CD4-positive, alpha-beta T cell treated with Interferon gamma for 1 hour (primary cell): ENCODE measurements around the gene B4GALT6.

Experiments used
- DNase-seq: peaks from one replicate; pipeline ENCODE4 v3.0.0-alpha.2; 2020

Gene B4GALT6

DNA sequence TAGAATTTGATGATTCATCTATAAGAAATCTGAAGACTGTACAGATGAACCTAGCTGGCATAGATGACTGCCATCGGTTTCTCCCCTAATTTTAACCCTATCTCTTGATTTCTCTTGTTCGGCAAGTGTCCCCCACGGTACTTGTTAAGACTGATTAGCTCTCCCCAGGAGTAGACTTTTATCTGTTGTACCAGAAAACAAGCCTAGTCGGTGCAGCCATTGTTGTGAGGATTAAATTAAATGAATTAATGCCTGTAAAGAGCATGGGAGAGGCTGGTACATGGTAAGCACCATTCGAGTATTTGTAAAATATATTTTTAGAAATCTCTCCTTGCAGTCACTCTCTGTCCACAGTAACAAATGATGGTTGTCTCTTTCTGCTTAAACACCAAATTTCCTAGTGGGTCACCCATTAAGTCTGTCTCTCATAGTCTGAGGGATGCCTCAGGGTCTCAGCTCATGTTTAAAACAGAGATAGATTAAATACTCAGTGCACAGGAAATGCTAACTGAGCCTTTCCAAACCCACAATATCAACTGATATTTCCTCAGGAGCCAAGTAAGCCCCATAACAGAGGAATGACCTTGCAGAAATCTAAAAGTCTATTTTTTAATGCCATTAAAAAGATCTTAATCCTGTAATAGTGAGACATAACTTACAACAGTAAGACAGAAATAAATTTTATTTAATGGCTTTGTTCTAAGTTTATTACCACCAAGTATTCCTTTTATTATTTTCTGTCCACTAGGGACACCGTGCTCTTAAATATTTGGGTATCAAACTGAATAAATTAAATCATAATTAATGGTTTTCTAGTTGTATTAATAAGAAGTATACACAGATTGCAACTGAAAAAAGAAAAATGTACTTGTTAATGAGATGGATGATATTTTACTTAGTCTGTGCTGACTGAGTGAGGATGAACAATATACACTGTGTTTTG, 2.9 kb upstream of the B4GALT6 start:
- DNase-seq: no peak

DNA sequence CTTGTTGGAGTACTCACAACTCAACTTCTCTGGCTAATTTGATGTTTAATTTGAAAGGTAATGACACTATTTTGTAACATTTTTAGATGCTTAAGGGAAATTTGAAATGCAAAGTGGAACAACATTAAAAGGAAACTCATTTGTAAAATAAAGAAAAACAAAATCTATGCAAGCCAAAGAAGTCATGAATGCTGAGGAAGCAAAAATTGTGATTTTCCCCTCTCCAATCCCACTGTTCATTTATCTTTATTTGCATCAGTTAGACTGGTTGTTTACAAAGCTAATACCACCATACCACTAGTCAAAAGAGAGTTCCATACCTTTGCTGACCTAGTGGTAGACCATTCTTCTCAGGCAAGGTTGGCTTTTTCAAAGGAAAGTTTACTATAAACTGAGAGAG, 2.2 kb upstream of the B4GALT6 start:
- no peak for DNase-seq

DNA sequence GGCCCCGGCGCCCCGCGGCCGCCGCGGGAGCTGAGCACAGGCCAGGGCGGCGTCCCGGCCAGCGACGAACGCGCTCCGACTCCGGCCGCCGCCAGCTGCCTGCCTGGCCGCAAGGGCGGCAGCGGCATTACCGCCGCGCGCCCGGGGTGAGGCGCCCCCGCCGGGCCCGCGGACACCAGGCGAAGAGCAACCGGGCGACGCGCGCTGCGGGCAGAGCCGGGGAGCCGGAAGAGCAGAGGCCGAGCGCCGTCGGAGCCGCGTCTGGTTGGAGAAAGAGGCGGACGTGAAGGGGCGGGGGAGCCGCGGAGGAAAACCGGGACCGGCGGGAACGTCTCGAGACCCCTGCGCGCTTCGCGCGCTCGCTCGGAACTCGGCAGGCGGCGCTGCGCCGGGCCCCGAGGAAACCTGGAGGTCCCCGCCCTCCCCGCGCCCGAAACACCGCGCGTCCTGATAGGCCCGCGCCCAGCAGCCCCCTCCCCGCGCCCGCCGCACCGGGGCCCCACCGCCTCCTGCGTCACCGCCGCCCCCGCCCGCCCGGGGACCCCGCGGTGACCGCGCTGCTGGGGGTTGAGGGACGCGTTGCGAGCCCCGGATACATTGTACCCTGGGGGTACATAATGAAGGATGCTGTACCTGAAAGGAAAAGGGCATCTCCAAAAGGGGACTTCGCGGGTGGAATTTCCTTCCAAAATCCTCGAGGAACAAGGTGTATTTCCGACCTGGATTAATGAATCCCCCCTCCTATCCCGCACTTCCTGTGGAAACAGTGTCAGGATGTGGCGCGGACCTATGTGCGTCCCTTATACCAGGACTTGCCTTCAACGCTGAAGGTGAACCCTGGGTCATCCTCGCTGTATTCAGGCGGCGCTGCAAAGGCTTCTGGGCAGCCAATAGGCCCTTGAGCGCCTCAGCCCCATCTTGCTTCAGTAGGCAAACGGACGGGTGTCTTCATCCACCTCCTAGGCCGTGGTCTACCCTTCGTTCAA, 1.0 kb upstream of the B4GALT6 start:
- peak; percentile 55 for DNase-seq

DNA sequence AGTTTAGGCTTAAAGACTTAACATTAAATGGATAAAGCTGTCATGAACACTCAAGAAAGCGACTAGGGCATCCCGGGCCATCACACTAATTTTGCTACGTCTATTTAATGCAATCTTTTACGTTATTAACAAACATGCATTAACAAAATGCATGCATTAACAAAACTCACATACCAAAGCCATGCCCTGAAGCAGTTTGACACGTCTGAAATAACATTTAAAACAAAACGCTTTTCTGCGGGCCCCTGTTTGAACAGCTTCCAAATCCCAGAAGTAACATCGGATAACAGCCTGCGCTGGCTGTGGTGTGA, 458 bp downstream of the B4GALT6 start:
- no peak for DNase-seq

DNA sequence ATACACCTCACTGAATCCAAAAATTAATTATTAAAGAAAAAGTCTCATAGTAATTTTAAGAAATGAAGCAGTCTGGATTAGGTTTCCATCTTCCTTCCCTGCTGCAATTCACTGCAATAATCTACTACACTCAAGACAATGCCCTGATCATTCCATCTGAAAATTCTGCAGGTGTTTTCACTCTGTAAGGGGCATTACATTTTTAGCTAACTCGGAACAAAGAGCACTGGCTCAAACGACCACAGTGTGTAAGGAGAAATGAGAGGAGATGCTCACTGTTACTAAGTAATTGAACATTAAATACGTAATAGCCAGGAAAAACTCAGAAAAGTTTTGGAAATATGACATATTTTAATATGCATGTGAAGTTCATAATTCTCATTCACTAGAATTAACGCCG, 1.3 kb downstream of the B4GALT6 start:
- no peak for DNase-seq

DNA sequence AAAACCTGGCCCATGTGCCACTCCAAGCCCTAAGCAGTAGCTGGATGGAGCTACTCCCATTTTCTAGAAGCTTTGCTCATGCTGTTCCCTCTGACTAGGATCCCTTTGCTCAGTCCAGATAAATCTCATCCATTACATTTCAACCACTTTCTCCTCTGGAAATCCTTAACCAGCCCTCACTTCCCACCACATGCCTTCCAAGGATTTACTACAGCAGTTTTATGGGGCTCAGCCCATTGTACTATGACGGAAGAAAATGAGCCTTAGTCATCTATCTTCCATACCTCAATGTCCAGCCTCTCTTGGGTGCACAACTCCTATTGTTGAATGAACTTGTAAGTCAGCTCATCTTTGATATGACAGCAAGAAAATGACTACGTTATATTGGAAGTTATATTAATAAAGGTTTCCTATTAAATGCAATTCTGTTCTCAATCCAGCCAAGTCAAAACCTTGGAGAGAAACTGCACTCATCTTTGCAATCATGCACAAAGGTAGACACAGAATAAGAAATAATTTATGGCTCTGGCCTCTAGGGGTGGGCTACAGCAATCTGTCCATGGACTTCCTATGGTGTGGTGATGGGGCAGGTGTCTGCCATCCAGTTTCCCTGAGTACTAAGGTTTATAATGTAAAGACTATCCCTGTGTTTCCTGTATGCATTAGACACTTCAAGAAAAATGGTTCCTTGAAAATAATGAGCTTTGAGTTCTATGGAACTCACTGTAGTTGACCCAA, 3.4 kb downstream of the B4GALT6 start:
- DNase-seq: no peak

DNA sequence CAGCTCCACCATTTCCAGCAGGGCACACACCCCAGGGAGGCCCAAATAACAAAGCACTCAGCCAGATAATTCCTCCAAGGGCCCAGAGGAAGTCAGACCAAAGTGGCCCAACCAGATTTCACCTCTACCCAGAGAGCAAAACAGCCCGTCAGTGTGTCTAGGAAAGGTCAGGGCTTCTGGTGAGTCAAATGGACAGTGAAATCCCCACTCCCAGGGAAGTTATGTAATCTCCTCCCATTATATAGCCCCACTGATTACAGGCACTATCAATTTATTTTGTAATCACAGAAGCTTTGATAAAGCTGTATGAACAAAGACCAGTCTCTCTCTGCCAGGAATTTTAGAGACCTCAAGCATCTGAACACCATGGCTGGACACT, 4.0 kb downstream of the B4GALT6 start:
- no peak for DNase-seq

DNA sequence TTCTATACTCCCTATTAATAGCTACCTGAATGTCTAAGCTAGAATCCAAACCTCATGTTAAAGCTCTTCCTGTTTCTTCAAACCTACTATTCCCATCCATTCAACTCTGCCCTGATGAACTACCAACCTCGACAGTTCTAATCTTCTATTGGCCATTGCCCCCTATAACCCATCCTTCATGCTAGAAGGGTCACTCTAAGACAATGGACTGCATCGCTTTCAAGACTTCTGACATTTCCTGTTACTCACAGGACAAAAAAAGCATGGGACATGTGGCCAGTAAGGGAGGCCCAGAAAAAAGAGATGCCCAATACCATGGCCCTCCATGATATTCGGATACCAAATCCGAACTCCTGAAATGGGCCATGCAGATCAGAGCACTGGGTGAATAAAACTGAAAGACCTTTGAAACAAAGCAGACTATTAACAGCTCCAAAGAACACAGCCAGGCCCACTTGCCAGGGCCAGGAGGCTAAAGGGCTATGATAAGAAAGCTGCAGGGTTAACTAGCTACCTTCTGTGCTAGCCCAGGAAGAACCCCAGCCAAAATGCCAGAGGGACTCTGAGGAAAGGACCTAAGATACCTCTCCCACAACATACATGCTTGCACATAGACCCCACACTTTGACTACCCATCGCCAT, 4.5 kb downstream of the B4GALT6 start:
- no peak for DNase-seq

DNA sequence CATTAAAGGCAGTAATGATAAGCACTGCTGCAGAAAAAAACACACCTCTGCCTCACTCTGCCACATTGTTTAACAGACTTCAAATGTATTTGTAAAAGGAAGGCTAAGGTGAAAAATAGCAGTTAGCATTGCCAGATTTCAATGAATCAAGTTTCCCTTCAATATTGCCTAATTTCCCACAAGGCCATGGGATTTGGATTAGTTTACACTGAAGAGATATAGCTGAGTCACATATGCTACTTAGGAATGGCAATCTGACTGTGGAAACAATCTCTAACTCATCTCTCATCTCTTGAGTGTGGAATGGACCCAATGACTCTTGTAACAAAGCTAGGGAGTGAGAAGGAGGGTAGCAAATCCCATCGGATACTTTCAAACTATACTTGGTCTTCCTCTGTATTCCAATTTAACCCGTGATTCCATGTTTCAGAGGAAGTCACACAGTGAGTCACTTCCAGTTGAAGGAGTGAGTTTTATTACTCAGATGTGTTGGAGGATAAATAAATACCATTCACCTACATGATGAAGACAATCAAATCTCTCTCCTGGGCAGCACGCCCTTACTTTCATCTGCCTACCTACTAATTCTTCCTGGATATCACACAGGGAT, 5.1 kb downstream of the B4GALT6 start:
- no peak for DNase-seq

DNA sequence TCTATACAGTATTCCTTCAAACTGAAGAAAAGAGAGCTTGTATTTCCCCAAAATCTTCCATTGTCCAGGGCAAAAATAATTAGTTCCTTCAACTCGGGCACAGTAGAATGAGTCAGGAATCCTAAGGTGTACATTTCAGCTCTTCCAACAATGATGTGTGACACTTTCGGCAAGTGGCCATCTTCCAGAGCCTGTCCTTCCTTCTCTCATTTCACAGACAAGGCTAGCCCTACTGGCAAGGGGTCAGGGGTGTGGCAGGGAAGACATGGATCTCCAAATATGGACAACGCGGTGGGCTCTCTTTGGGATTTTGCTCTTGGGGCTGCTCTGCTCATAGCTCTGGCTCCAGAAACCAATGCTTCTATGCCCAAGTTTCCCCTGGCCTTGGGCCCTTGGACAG, 6.0 kb downstream of the B4GALT6 start:
- DNase-seq: no peak

DNA sequence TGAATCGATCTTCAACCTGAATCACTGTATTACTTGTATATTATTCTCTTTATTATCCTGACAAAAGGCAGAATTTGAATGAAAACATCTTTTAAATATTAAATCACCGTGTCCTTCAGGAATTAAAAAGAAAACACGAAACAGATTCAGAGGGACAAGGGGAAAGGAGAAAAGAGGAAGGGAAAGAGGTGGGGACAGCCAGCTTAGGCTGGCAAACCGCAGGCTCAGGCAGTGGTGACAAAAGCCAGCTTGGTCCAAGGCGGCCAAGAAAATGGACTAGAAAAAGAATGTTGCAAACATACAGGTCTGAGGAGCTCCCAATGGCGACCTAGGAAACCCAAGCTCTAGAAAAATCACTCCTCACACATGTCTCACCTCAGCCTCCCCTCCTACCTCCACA, 6.8 kb downstream of the B4GALT6 start:
- DNase-seq: no peak

DNA sequence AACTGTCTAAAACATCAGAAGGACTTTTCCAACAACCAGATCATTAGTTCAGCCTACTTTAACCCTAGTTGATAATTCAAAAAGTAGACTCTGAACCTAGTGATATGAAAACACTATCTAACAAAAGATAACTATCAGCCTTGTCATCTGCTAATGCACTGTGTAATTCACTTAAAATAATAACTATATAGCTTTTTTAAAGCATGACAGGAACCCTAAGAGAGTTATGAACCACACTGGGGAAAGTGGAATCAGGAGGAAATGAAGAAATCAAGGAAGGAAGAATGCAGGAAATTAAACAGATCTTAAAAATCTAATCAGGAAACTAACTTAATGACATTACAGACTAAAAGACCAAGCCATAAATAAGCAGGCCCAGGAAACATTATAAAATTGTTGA, 9.0 kb downstream of the B4GALT6 start:
- no peak for DNase-seq

DNA sequence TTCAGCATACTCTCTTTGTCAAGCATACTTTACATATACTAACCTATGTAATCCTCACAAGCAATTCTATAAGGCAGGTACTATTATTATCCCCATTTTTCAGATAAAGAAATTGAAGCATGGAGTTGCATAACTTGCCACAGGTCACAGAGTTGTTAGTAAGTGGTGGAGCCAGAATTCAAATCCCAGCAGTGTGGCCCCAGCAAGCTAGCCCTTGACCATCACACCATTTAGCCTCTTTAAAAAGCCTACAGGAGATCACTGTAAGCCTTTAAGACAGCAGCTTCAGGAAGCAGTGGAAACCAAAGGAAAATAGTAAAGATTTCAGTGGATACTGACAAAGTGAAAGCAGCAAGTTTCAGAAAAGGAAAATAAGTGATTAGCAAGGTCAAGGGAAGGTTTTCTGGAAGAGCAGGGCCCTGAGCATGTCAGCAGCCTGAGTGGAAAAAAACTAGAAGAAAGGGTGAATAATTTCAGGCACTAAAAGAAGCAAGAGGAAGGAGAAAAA, 11.7 kb downstream of the B4GALT6 start:
- no peak for DNase-seq

DNA sequence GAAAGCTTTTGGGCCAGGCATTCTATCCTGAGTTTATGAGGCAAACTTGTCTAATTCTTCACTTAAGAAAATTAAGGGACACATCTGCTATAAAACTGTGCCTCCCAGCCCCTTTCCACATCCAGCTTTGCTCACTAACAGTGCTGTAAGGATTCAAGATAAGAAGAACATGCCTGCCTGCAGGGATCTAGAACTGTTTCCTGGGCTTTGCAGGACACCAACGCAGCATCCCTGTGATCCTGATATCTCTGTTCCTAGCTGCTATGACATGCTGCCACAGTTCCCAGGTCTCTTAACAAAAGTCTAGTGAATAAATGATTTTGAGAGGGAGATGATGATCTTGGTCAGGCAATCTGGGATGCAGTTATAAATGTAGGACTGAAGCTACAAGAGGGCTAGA, 12.4 kb downstream of the B4GALT6 start:
- no peak for DNase-seq

DNA sequence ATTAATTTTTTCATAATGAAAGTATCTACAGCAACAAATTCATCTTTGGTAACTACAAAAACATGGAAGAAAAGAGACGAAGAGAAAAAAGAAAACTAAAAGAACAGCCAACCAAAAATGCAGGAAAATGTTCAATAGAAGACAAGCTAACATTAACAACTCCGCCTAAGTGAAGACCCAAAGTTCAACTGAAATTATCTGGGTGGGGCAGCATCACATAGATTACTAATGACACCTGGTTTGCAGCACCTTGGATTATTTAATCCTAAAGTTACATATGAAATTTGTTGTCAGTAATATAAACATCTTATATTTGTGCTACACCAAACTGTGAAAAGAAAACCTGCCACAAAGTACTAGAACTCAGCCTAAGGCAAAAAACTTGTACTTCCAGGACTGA, 14.8 kb downstream of the B4GALT6 start:
- DNase-seq: no peak

DNA sequence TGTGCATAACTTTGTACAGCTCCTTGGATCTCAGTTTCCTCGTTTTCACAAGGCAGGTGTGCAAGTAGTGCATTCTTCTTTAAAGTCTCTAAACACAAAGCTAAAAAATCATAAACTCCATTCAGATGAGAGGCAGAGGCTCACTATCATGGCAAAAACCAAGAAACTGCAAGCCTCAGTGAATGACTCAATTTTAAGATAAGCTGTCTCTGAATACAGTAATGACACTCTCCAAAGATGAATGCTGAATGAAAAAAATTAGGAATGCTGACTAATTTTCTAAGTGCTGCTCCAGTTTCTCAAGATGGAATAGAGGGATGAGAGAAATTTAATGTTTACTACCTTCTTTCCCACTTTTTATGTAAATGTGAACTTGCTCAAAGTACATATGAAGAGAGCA, 17.2 kb downstream of the B4GALT6 start:
- no peak for DNase-seq

DNA sequence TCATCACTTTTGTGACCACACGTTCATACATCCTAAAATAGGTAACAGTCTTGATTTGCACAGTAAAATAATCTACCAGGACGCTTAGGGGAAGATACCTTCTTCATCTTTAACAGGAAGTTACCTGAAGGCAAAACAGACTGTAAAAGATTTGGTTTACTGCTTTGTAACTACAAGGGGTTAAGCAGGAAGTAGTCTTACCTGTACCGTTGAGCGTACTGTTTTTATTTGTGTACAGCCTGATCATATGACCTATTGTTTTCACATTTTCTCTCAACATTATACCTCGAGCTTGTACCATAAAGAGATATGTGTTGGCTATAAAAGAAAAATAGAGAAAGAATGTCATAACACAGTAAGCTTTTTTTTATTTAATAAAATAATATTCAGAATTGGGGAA, 18.3 kb downstream of the B4GALT6 start:
- DNase-seq: no peak

DNA sequence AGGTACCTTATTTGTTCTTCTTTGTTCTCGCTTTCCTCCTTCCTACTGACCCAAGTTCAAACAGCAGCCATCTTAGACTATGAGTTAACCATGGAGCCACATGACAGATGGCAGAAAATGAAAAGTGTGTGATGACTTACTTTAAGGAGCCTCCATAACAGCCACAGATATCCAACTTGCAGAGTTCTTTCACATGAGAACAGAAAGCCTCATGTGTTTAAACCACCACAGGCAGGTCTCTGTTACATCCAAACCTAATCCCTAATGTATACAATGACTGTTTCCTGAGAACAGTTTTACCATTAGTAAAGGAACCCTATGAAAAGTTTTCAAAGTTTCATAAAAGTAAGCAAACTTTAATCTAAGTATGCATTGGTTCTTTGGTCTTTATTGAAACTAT, 20.3 kb downstream of the B4GALT6 start:
- no peak for DNase-seq

DNA sequence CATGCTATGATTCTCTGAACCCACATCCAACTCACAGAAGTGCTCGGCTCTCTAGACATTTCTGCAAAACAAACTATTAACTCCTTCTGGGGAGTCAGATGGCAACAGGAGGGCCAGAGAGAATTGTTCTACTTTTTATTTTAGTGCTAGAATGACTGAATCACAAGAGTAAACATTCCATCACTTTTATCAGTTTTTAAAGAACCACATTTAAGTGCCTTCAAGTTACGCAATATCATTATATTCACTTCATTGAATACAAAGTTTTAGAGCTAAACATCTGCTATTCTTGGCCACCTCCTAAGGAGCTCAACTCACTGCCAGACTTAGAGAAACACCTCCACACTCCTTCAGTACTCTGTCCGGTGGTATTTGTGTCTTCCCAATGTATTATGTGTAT, 22.4 kb downstream of the B4GALT6 start:
- DNase-seq: no peak

DNA sequence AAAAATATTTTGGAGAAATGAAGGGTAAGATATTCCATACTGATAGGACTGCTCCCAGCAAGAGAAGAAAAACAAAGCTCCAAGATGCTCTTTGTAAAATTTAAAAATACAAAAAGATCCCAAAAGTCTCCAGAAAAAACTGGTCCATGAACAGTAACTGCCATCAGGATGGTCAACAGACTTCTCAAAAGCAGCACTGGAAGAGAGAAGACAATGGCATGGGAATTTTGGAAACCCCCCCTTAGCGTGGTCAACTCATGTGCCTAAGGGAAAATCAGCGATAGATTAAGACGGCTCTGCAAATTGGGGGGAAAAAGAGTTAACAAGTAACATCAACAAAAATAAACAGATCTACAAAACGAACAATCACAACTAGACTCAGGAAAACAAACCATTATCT, 23.6 kb downstream of the B4GALT6 start:
- DNase-seq: no peak

DNA sequence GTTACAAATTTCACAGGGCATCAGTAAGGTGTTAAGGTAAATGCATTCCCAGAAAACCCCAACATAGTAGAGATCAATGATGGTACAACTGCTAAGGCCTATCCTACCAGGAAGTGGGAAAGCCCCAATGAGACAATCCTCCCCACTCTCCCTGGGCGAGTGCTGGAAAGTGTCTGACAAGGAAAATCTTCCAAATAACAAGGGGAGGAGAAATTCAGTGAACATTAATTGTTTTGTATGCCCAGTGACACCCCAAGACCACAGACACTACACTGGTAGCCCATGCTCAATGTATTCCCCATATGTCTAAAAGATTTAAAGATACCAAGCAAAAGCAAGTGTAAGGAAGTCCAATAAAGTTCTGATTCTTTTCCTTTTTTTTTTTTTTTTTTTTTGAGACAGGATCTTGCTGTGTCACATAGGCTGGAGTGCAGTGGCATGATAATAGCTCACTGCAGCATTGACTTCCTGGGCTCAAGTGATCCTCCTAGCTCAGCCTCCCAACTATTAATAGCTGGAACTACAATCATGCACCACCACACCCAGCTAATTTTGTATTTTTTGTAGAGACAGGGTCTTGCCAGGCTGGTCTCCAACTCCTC, 24.7 kb downstream of the B4GALT6 start:
- no peak for DNase-seq
